CD4-positive, alpha-beta T cell treated with Interleukin-17A for 1 hour (primary cell): ENCODE measurements around the gene GAMT.

Source experiments
- DNase-seq: peaks from one replicate; pipeline ENCODE4 v3.0.0-alpha.2; 2020

Gene GAMT

DNA sequence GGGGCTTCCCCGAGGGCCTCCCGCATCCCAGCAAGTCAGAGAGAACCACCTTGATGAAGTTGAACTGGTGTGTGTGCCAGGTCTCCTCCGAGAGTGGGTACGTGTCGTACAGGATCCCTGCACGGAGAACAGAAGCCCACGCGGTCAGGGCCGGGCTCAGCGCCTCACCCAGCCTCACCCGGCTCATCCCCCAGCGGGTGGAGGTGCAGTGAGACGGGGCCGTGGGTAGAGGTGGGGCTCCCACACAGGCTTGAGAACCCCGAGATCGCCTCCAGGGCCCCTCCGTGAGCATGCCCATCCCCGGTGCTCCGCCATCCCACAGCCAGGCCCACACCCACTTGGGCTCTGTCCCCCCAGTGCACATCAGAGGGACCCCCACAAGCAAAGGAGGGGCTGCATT, 2.3 kb downstream of the GAMT start:
- no peak for DNase-seq

DNA sequence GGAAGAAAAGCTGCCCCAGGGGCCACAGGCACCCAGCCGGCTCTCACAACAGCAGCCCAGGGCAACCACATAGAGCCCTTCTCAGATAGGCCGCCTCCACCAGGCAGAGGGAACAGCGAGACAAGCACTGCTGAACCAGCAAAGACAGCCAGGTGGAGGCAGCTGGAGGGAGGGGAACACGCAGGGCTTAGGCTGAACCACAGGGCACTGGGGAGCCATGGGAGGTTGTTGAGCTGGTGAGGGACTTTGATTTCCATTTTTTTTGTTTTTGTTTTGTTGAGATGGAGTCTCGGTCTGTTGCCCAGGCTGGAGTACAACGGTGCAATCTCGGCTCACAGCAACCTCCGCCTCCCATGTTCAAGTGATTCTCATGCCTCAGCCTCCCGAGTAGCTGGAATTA, 3.5 kb downstream of the GAMT start:
- DNase-seq = no peak

DNA sequence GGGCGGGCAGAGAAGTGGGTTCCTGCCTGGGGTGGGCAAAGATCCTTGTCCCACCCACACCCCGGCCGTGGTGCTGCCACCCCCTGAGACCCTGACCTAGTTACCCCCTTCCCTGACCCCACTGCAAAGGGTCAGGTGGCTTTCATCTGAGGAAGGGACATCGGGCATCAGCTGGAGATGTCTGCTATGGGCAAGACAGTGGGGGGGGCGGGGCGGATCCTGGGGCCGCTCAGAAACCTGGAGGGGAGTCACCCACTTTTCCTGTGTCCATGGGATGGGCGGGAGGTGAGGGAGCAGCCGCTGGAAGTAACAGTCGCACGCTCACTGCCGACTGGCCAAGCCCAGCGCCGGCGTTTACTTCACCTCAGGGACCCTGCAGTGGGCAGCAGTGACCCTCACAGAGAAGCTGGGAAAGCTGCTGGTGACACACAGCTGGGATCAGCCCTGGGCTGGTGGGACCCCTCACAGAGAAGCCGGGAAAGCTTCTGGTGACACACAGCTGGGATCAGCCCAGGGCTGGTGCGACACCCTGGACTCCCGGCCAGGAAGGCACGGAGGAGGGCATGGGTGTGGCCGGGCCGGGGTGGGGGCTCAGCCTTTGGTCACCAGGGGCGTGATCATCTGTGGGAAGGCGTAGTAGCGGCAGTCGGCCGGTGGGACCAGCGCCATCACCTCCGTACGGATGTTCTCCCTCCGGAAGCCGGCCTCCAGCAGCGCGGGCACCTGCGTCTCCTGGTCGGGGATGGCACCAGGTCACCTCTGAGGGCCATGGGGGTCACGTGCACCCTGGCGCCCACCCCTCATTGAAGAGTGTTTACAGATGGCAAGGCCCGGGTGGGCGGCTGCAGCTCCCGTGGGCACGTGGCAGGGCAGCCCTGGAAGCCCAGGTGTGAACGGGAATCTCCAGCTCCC, 4.3 kb downstream of the GAMT start:
- no peak for DNase-seq

DNA sequence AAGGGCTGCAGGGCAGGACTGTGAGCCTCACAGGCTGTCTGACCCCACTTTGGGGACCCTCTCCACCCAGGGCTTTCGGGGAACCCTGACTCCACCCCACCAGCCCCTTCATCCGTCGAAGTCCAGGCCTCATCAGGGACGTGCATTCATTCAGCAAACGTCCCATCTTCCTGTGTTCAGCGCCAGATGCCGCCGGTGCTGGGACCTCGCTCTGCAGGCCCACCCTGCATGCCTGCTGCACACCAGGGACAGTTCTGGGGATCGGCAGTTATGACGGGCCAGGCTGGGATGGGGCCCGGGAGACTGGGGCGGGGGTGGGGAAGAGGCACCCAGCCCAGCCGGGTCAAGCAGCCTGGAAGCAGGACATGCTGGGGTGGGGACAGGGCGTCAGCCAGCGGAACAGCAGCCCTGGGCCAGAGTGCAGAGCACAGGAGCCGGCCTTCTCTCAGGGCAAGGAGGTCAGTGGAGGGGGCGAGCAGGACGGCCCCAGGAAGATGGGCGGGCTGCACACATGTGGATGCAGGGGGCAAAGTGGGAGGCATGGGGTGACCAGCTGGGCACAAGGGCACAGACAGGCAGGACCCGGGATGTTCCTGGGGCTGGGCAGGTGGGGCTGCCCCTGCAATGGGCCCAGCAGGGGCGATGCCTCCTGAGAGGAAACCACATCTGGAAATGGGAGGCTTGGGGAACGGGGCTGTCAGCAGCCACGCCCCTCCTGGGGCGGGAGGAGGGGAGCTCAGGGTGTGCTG, 5.1 kb downstream of the GAMT start:
- DNase-seq = no peak

DNA sequence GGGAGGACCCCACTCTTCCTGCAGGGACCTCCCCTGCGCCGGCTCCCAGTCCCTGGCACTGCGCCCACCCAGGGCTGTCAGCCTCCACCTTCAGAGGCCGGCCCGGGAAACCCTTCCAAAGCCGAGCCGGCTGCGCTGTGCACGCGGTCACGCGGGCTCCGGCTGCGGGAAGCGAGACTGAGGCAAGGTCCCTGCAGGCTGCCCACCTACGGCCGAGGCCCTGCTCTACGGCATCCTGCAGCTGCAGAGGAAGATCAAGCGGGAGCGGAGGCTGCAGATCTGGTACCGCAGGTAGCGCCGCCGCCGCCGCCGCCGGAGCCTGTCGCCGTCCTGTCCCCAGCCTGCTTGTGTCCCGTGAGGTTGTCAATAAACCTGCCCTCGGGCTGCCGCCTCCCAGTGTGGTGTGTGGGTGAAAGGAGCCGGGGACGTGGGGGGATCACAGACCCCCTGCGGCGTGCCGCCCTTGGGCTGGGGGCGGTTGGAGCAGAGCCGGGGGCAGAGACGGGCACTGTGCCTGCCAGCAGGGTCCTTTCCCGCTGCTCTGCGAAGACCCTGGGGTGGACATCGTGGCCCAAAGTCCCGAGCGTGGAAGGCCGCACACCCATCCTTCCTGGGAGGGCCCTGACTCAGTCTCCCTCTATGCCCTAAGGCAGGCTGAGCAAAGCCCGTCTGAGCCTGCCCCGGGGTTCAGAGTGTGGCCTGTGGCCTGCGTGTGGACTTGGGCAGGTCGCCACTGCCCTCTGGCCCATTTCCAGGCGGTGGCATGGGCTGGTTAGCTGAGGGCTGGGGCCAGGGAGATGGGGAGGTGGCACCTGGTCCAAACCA, 5.9 kb downstream of the GAMT start:
- no peak for DNase-seq

GRCh38 chr19:1394252-1395193, 6.8 kb downstream of the GAMT start:
- DNase-seq = no peak

- no peak for DNase-seq
Measured at GRCh38 chr19:1393841-1394240, 7.5 kb downstream of the GAMT start.

DNA sequence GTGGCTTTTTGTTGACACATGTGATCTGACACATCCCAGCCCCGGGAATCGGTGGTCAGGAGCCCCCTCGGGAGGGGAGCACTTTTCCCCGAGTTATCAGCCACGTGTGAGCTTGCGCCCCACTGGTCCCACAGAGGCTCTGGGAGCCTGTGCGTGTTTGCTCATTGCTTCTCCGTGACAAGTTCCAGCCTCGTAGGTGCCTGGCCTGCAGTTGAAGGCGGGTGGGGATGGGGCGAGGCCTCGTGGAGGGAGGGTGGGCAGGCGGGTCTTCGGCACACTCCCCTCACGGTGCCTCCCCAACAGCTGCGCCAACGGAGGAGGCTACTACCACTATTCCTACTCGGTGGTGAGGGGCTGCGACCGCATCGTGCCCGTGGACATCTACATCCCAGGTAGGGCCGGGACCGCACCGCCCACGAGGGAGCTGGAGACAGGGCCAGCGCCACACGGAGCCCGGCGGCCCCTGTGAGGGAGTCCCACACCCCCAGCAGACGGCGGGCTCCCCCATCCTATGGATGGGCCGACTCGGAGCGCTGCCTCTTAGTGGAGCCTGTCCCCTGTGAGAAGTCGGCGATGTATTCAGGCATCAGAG, 8.3 kb downstream of the GAMT start:
- no peak for DNase-seq

DNA sequence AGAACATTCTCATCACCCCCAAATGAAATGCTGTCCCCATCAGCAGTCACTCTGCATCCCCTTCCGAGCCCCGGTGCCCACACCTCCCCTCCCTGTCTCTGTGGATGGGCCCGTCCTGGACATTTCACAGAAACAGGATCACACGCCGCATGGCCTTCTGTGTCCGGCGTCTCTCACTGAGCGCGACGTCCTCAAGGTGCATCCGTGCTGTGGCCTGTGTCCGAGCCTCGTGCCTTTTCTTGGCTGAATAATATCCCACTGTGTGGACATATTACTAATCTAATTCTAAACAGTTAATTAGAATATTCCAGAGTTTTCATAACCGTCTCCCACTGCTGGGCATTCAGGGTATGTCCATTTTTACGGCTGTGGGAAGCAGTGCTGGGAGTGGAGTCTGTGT, 8.9 kb downstream of the GAMT start:
- no peak for DNase-seq

DNA sequence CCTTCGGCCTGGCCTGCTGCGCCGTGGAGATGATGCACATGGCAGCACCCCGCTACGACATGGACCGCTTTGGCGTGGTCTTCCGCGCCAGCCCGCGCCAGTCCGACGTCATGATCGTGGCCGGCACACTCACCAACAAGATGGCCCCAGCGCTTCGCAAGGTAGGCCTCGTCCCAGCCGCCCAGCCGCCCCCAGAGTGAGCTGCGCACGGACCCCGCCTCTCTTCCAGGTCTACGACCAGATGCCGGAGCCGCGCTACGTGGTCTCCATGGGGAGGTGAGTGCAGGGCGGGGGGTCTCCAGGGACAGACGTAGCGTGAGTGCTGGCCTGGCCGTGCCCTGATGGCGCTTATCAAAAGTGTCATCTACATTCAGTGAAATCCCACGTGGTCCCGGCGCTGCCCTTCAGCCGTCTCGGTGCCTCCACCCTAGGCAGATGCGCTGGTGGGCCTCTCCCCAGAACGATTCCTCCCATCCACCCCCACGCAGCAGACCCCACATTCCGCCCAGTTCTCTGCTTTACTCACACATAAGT, 10.4 kb downstream of the GAMT start:
- no peak for DNase-seq

DNA sequence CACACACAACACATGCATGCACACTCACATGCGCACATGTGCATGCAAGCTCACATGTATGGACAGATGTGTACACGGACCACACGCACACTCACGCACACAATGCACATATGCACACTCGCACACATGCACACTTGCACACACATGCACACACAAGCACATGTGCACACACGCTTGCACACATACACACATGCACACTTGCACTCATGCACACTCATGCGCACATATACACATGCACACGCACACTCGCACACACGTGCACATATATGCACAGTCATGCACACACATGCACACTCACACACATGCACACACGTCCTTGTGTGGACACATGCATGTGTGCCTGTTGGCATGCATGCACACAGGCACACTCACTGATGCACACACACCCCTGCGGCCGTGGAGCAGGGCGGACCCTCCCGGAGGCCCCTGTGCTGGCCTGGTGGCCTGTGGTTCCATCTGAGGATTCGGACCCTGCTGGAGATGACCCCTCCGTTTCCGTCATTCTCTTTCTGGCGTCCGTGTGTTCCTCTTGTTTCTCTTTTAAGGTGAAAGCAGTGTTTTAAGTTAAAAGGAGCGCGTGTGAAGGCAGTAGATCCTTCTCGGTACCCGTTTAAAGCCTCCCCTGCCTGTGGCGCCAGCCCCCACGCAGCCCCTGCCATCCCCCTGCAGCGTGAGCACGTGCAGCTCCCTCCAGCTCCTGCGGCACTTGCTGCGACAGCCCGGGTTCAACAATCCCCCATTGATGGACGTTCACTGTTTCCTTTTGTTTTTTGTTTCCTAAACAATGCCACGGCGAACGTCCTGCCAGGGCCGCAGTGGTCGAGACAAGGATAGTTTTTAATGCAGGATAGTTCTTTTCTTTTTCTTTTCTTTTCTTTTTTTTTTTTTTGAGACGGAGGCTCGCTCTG, 12.1 kb downstream of the GAMT start:
- DNase-seq = no peak

GRCh38 chr19:1388637-1389026, 12.7 kb downstream of the GAMT start:
- DNase-seq = no peak

DNA sequence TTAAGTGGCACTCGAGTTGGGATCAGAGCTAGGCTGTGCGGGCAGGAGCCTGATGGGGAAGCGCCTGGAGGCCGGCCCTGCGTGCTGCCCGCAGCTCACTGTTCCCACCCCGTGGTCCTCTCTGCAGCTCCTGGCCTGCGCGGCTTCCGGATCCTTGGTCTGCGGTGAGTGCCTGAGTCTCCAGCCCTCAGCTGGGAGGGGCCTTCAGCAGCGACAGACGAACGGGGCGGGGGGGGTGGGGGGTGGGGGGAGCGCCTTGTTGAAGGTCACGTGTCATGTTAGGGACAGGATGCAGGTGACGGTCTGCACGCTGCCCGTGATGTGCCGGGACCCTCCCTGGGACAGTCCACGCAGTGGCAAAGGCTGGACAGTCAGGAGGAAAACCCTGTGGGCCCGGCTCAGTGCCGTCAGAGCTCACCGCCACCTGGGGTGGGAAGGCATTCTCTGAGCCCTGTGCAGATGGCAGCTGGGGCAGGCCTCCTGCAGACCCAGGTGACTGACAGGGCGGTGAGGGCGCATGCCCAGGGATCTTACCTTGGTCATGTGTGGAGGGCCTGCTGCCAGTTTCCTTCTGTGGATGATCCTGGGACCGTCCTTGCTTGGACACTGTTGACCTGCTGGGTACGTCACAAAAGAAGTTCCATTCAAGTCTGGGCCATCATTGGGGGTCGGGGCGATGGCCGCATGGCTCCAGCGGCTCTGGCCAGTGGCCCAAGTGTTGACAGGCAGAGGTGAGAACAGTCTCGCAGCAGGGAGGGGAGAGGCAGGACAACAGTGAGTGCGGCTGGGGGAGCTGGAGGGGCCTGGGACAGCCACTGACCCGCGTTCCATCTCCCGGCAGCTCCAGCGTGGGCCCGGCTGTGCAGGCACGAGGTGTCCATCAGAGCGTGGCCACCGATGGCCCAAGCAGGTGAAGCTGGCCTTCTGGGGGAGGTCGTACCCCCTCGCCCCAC, 13.4 kb downstream of the GAMT start:
- DNase-seq = no peak

GRCh38 chr19:1386945-1387683, 14.2 kb downstream of the GAMT start:
- DNase-seq = no peak

GRCh38 chr19:1385816-1386215, 15.5 kb downstream of the GAMT start:
- no peak for DNase-seq

- peak; percentile 18 for DNase-seq
Measured at GRCh38 chr19:1384478-1385110, 16.7 kb downstream of the GAMT start.

DNA sequence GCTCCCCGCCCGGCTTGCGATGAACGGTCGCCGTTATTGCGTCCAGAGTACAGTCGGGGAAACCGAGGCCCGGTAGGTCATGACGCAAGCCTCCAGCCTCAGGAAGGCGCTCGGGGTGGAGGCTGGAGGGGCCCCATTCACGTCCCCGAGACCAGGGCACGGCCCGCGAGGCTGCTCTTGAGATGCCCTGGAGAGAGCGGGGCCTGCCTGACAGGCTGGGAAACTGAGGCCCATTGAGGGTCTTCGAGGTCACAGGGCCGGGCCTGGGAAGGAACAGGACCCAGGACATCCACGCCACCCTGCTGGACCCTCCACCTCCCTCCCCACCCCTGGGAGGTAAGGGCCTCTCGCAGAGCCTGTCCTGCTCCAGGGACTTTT, 17.3 kb downstream of the GAMT start:
- no peak for DNase-seq
